ENCODE measurements around the gene APIP. TPM values are rescaled to one million over a fixed set of nuclear protein-coding genes. Genes with fewer than 3 reads are reported as not detected.
A peak's percentile ranks its signal among the peaks of the same experiment; 100 is the strongest.

Gene APIP
- total RNA-seq (2014; rRNA removed; shearing (Covaris generic)), result 36.9 and 39.3 TPM in 2 replicates

DNA sequence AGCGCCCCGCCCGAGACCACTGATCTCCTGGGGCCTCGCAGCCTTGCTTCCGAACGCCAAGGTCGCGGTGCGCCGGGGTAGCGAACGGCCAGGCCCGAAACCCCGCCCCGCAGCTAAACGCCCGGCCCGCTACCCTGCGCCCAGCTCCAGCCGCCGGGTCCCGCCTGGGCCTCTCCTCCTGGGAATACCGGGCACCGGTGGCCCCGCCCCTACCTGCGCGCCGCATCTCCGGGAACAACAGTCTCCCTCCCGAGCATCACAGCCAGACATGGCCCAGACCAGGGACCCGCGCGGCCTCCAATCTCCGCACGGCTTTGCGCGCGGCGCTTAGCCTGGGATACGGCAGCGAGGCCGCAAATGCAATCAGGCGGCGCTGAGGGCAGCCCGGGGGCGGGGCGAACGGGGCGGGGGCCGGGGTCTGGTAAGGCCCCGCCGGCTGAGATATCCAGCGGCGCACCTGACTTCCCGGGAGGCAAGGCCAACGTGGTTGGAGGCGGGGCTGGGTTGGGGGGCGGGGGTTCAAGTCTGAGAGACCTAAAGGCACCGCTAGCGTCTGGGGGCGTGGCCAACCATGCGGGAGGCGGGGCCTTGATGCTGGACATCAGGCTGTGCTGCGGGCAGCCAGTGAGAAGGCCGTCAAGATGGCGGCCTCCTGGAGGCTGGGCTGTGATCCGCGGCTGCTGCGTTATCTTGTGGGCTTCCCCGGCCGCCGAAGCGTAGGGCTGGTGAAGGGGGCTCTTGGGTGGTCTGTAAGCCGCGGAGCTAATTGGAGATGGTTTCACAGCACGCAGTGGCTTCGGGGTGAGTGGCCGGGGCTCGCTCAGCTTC, at the start of gene APIP, which contains the start of gene PDHX:
APIP (minus strand) TSS at position 365 of the 828 bp plus-strand sequence; CDS start at position 270, 95 bp downstream.
PDHX (plus strand) TSS at position 604 of the 828 bp plus-strand sequence; CDS start at position 642, 38 bp downstream.
- DNase-seq (ENCODE audit: low spot score), result peak; percentile 100

GRCh38 chr11:34964610-34965331, 48.6 kb upstream of the APIP start:
- DNase-seq (ENCODE audit: low spot score), result no peak

GRCh38 chr11:34963351-34963750, 47.2 kb upstream of the APIP start:
- DNase-seq (ENCODE audit: low spot score), result no peak

- DNase-seq (ENCODE audit: low spot score), result no peak
Observed at GRCh38 chr11:34962034-34962433, 45.9 kb upstream of the APIP start.

GRCh38 chr11:34960277-34960676, 44.1 kb upstream of the APIP start:
- no peak for DNase-seq (ENCODE audit: low spot score)

- no peak for DNase-seq (ENCODE audit: low spot score)
Observed at GRCh38 chr11:34959770-34960169, 43.6 kb upstream of the APIP start.

GRCh38 chr11:34957606-34958005, 41.4 kb upstream of the APIP start:
- no peak for DNase-seq (ENCODE audit: low spot score)

- no peak for DNase-seq (ENCODE audit: low spot score)
Observed at GRCh38 chr11:34957206-34957605, 41.0 kb upstream of the APIP start.

GRCh38 chr11:34953955-34954354, 37.8 kb upstream of the APIP start:
- DNase-seq (ENCODE audit: low spot score), result no peak

- no peak for DNase-seq (ENCODE audit: low spot score)
Observed at GRCh38 chr11:34948696-34949095, 32.5 kb upstream of the APIP start.

DNA sequence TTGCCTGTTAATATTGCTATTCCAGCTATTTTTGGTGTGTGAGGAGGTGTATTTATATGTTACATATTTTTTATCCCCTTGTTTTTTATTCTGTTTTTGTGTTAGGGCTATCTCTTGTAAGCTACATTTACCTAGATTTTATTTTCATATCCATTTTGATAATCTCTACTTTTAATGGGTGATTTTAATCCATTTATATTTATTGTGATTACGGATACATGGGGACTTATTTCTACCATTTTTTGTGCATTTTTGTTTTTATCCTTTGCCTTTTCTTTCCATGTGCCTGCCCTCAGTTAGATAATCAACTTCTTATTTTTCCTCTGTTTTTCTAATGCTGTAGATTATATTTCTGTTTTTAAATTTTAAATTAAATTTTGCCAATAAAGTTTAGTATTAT, 28.5 kb upstream of the APIP start:
- DNase-seq (ENCODE audit: low spot score), result no peak

DNA sequence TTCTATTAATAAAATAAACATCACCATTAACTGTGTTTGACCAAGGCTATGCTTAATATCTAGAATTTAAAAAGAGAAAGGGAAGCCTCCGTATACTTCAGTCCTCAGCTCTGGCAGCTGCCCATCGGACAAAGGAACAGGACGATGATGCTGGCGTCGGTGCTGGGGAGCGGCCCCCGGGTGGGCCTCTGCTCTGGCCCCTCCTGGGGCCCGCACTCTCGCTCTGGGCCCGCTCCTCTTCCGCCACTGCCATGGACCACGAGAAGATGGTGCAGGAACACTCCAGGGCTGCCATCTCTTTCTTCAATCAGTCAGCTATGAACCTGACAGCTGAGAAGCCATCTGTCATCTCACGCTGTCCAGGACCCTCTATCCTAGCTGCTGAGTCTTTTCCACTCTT, 25.5 kb upstream of the APIP start:
- no peak for DNase-seq (ENCODE audit: low spot score)

GRCh38 chr11:34940026-34940677, 24.0 kb upstream of the APIP start:
- DNase-seq (ENCODE audit: low spot score), result no peak

DNA sequence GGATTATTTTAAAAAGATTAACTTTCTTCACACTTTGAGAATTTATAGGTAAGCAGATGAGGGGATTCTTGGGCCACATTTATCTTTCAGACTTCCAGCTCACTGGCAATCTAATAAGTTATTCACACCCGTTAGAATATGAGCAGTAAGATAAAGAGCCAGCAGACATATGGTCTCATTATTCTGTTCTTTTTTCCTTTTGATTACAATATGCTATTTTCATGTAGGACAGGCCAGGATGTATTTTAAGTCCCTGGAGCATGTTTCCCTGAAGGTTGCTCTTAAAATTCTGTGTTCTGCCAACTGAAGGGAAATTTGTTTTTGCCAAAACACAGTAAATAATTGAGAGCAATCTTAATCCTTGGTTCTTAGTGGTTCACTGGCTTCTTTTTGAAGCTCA, 22.4 kb upstream of the APIP start:
- no peak for DNase-seq (ENCODE audit: low spot score)

DNA sequence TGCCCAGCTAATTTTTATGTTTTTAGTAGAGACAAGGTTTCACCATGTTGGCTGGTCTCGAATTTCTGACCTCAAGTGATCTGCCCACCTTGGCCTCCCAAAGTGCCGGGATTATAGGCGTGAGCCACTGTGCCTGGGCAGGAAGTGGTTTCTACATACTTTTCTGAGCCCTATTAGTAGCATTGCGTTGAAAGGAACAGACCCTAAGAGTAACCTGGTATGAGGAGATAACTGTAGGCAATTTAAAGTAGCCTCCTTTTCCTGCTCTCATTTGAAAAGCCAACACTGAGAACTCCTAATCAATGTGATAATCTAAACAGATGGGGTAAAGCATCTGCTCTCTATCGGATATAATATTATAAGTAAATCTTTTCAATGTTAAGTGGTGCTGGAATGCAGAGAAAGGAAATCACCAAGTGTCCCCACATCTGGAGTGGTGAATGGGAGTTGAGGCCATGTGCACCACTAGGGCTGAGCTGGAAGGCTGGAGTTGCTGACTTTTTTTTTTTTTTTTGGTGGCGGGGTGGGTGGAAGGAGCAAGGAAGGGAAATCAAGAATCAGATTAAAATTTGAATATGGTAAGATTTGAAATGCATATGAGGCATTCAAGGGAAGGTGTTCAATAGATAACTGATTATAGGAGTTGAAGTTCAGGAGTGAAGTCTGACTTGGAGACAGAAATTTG, 20.9 kb upstream of the APIP start:
- DNase-seq (ENCODE audit: low spot score), result no peak

DNA sequence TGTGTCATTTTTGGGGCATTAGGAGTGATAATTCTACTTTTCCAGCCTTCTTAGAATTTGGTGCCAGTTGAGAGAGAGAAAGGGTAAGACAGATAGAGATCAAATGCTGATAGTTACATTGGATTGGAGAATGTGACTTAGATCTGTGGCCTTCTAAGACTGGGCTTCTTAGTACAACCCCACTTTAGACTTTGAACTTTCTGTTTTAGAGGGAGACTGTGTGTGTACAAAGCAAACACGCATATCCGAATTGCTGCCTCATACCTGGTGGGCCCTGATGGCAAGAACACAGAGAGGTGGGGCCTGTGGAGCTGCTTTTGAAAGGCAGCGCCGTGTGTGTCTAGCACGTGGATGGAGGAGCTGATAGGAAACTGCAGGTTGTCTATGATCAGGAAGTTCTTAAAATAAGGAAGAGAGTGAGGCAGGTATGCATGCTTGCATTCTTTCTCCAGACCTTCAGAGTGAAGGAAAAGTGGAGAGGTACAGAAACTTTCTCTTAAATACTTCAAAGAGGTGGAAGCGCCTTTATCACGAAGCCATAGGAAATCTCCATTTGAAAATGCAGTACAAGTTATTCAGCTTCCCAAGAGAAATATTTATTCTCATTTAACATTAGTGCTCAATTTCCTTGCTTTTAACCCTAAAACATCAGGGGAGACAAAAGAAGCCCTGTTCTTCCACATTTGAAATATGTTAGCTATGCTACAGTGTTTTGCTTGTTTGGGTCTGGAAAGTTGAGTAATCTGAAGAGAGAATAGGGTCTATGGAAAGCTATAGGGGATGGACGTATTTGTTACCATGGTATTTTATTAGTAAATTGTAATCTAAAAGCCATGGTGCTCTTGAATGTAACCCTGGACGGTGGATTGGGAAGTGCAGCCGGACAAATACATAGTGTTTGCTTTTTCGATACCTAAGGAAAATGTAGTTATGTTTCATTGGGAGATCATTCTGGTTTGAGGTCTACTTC, 13.9 kb upstream of the APIP start:
- DNase-seq (ENCODE audit: low spot score), result peak; percentile 77

DNA sequence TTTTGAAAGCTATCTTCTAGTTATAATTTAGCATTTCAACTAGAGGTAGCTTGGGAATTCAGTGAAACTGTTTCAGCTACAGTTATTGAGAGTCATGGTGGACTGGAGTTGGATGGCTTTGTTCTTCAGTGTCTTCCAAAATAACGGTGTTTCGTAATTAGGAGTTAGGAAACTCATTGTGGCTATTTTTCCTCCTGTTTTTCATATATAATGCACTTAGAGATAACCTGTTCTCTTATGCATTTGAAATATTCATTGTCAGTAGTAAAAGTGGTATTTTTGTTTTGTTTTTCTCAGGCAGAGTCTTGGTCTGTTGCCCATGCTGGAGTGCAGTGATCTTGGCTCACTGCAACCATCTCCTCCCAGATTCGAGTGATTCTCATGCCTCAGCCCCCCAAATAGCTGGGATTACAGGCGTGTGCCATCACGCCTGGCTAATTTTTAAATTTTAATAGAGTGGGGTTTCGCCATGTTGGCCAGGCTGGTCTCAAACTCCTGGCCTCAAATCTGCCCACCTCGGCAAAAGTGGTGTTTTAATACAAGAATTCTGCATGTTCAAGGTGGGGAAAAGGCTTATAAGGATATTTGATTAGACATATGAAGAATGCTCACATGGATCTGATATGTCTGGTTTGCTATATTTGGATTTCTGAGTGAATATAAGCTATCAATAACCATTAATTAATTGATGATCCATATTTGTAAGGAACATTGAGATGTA, 12.9 kb upstream of the APIP start:
- DNase-seq (ENCODE audit: low spot score), result no peak

DNA sequence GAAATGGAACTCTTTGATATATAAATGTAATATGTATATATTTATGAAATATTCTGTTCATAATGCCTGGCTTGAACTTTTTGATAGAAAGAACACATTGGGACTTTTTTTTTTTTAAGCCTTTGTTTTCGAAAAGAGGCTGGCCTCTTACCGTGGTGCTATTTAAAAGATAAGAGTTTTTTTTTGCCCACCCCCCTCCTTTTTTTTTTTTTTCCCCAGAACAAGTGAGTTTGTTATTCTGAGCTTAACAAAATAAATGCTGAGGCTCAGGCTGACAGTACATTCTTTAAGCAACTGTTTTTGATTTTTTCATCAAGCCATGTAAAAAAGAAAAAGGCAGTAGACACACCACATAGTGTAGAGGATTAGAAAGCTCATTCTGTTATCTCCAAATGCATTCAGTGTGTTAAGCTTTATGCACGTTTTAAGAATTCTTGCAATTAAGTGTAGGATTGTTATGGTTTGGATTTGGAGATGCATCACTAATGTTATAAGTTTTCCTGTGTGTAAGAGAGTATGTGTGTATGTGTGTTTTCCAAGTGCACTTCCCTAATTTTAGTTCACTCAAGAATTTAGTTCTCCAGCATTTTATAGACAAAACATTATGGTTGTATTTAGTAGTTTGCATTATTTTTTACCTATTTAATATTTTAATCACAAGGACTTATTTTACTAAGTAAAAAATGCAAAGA, 12.2 kb upstream of the APIP start:
- DNase-seq (ENCODE audit: low spot score), result no peak

- DNase-seq (ENCODE audit: low spot score), result no peak
Observed at GRCh38 chr11:34926831-34927132, 10.6 kb upstream of the APIP start.
